ENCODE measurements around the gene CEP120.

The CEP120 gene

GRCh38 chr5:123455095-123455494 lies 31.9 kb upstream of the CEP120 start:
- Histone ChIP-seq H3K27me3 (ENCODE audit: control insufficient read depth, low read length) (no peaks in the 10 kb centered on the region), H3K9me2 (replicated peaks; ENCODE audit: control insufficient read depth, low read length) (no peaks in the 10 kb centered on the region), H3K4me3 (ENCODE audit: low read length) (no peak overlapping the region), H3K9me3 (ENCODE audit: control insufficient read depth, insufficient read depth, low read length) (no peaks in the 10 kb centered on the region), H3K79me2 (ENCODE audit: control insufficient read depth, low read length) (no peaks in the 10 kb centered on the region), H4K20me1 (ENCODE audit: control insufficient read depth, insufficient read depth, low read depth, low read length) (no peaks in the 10 kb centered on the region), H3K36me3 (ENCODE audit: control insufficient read depth, low read length) (no peaks in the 10 kb centered on the region), H3K4me2 (ENCODE audit: low read length) (no peak overlapping the region), H3F3A (ENCODE audit: control insufficient read depth, insufficient read depth) (no peaks in the 10 kb centered on the region), H3K4me1 (ENCODE audit: control insufficient read depth, low read length) (peaks cover 4% of the 10 kb centered on the region; the same call in 1 of the 2 replicates), H3K27ac (ENCODE audit: low read depth, low read length) (no peak overlapping the region)
- TF ChIP-seq CTCF (IDR thresholded peaks at IDR 0.05; ENCODE audit: low read depth, low read length, poor library complexity, severe bottlenecking) (no peak), EZH2phosphoT487 (IDR thresholded peaks at IDR 0.05; ENCODE audit: borderline replicate concordance, low read length) (no peak)

- Histone ChIP-seq H3K27ac (ENCODE audit: low read depth, low read length) (no peak overlapping the region), H3K4me1 (ENCODE audit: control insufficient read depth, low read length) (peaks cover 4% of the 10 kb centered on the region; the same call in 1 of the 2 replicates), H3K4me2 (ENCODE audit: low read length) (no peak overlapping the region), H3K4me3 (ENCODE audit: low read length) (no peak overlapping the region), H3K9me2 (replicated peaks; ENCODE audit: control insufficient read depth, low read length) (no peaks in the 10 kb centered on the region), H3K27me3 (ENCODE audit: control insufficient read depth, low read length) (no peaks in the 10 kb centered on the region), H3K9me3 (ENCODE audit: control insufficient read depth, insufficient read depth, low read length) (no peaks in the 10 kb centered on the region), H3F3A (ENCODE audit: control insufficient read depth, insufficient read depth) (no peaks in the 10 kb centered on the region), H4K20me1 (ENCODE audit: control insufficient read depth, insufficient read depth, low read depth, low read length) (no peaks in the 10 kb centered on the region), H3K79me2 (ENCODE audit: control insufficient read depth, low read length) (no peaks in the 10 kb centered on the region), H3K36me3 (ENCODE audit: control insufficient read depth, low read length) (no peaks in the 10 kb centered on the region)
- TF ChIP-seq CTCF (IDR thresholded peaks at IDR 0.05; ENCODE audit: low read depth, low read length, poor library complexity, severe bottlenecking), result no peak
- TF ChIP-seq EZH2phosphoT487 (IDR thresholded peaks at IDR 0.05; ENCODE audit: borderline replicate concordance, low read length), result no peak
Measured at GRCh38 chr5:123454259-123454911, 31.2 kb upstream of the CEP120 start.

- H3K4me2 ChIP-seq (ENCODE audit: low read length), result no peak overlapping the region
- H3K36me3 ChIP-seq (ENCODE audit: control insufficient read depth, low read length), result no peaks in the 10 kb centered on the region
- 0 out of 2 replicates have a peak, but pooled peaks cover 2% of the 10 kb centered on the region for H3K27me3 ChIP-seq (ENCODE audit: control insufficient read depth, low read length)
- no peaks in the 10 kb centered on the region for H3K9me2 ChIP-seq (replicated peaks; ENCODE audit: control insufficient read depth, low read length)
- no peaks in the 10 kb centered on the region for H3K79me2 ChIP-seq (ENCODE audit: control insufficient read depth, low read length)
- no peaks in the 10 kb centered on the region for H4K20me1 ChIP-seq (ENCODE audit: control insufficient read depth, insufficient read depth, low read depth, low read length)
- TF ChIP-seq EZH2phosphoT487 (IDR thresholded peaks at IDR 0.05; ENCODE audit: borderline replicate concordance, low read length) (no peak), CTCF (IDR thresholded peaks at IDR 0.05; ENCODE audit: low read depth, low read length, poor library complexity, severe bottlenecking) (no peak)
- H3K4me1 ChIP-seq (ENCODE audit: control insufficient read depth, low read length), result peaks cover 4% of the 10 kb centered on the region; the same call in 1 of the 2 replicates
- no peak overlapping the region for H3K27ac ChIP-seq (ENCODE audit: low read depth, low read length)
- no peaks in the 10 kb centered on the region for H3F3A ChIP-seq (ENCODE audit: control insufficient read depth, insufficient read depth)
- H3K4me3 ChIP-seq (ENCODE audit: low read length), result no peak overlapping the region
- no peaks in the 10 kb centered on the region for H3K9me3 ChIP-seq (ENCODE audit: control insufficient read depth, insufficient read depth, low read length)
Measured at GRCh38 chr5:123452401-123452800, 29.2 kb upstream of the CEP120 start.

All from DOHH2 (cell line).